Activated T-cell treated with anti-CD3 and anti-CD28 coated beads, Interleukin-2, amount 50 U/mL, for 4 hours (primary cell): ENCODE data around the gene KCNAB1. TPM values are rescaled to one million over a fixed set of nuclear protein-coding genes. Genes with fewer than 3 reads are reported as not detected.

Experiments used
- ATAC-seq, 2 donors: fragments of 200-7000 bp; cut with Tn5 transposase; one replicate each; pipeline ENCODE4 v1.10.0; 2021
- DNase-seq: peaks from one replicate; pipeline ENCODE4 v3.0.0-alpha.2; 2020
- H3K27me3 Mint-ChIP-seq: one replicate; pipeline ENCODE4 v1.8.0; 2021; ENCODE audit warnings: low read depth, mixed read lengths
- H3K36me3 Mint-ChIP-seq: one replicate; pipeline ENCODE4 v1.8.0; 2022; ENCODE audit warnings: mixed read lengths; ENCODE audit not compliant: insufficient read depth
- H3K4me1 Mint-ChIP-seq: one replicate; pipeline ENCODE4 v1.8.0; 2021; ENCODE audit warnings: low read depth, mixed read lengths
- H3K4me3 Mint-ChIP-seq: one replicate; pipeline ENCODE4 v1.8.0; 2021; ENCODE audit warnings: mild to moderate bottlenecking, moderate library complexity, mixed read lengths
- H3K9me3 Mint-ChIP-seq: one replicate; pipeline ENCODE4 v1.8.0; 2021; ENCODE audit warnings: mixed read lengths
- total RNA-seq, 3 donors: library from RNA; stranded (reverse); gene quantifications; one replicate each; pipeline ENCODE4 v1.2.1, GENCODE V29; 2021

Gene KCNAB1
- total RNA-seq, 3 donors from 2014 or later: not detected

DNA sequence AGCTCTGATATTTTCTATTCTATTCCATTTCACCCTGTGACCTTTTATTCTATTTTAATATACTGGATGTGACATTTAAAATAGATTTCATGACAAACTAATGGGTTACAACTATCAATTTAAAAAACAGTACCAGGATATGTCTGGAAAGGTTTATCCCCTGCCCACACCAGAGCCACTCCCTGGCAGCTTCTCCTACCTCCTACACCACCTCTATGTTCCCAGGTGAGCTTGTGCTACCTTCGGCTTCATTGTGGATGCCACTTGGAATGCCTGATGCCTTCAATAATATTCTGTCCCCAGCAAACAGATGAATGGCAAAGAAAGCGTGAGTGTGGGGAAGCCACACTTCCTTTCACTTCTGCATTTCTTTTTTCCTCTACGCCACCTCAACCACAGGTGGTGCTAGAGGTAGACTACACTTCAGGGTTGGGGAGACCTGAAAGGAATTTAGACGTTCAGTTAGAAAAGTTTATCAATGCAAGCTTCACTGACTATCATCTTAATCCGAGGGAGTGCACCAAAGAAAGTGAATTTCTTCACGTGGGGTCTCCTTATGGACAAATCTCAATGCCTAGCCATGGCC is 221.5 kb downstream of the KCNAB1 start:
- no peak for DNase-seq
- ATAC-seq: no peak
- Mint-ChIP-seq H3K36me3 (no peaks in the 10 kb centered on the region), H3K27me3 (peaks cover 25% of the 10 kb centered on the region), H3K9me3 (no peaks in the 10 kb centered on the region), H3K4me3 (no peak overlapping the region), H3K4me1 (no peaks in the 10 kb centered on the region)

- ATAC-seq (no peak), DNase-seq (no peak)
- Mint-ChIP-seq H3K4me3 (no peak overlapping the region), H3K9me3 (no peaks in the 10 kb centered on the region), H3K36me3 (no peaks in the 10 kb centered on the region), H3K4me1 (no peaks in the 10 kb centered on the region), H3K27me3 (peaks cover 10% of the 10 kb centered on the region)
These were observed 223.8 kb downstream of the KCNAB1 start for GRCh38 chr3:156344215-156344614.

DNA sequence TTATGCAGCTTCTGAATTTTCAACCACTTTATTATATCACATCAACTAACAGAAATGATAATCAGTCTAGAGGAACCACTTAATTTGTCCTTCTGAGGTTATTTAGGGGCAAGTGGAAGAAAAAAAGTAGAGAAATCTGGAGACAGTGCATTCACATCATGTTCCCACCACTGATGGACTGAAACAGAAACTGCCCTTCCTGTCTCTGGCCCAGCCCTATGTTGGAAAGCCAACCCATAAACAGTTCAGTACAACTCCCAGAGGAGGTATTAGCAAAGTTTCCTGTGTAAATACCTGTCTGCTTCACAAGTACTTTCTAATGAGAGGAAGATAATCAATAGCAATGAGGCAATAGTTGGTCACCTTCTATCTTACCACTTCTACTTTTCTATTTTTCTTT is 228.7 kb downstream of the KCNAB1 start:
- H3K27me3 Mint-ChIP-seq: peaks cover 1% of the 10 kb centered on the region
- DNase-seq: no peak
- H3K4me3 Mint-ChIP-seq: no peak overlapping the region
- no peaks in the 10 kb centered on the region for H3K4me1 Mint-ChIP-seq
- no peak for ATAC-seq
- H3K36me3 Mint-ChIP-seq: no peaks in the 10 kb centered on the region
- H3K9me3 Mint-ChIP-seq: no peaks in the 10 kb centered on the region

DNA sequence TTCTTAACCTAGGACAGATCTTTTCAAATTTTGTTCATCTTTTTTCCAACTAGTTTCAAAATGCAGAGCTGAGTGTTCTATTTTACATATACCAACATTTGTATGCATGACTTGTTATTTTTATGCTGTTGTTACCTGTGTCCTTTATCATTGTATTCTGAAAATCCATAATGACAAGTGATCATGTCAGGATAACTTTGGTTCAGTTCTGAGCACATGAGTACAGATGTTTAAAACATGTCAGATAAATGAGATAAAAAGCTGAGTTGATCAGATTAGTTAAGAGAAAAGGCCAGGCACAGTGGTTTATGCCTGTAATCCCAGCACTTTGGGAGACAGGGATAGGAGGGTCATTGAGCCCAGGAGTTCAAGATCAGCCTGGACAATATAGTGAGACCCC is 229.6 kb downstream of the KCNAB1 start:
- no peak for DNase-seq
- Mint-ChIP-seq H3K4me1 (no peaks in the 10 kb centered on the region), H3K27me3 (no peaks in the 10 kb centered on the region), H3K4me3 (no peak overlapping the region), H3K36me3 (no peaks in the 10 kb centered on the region), H3K9me3 (no peaks in the 10 kb centered on the region)
- no peak for ATAC-seq

DNA sequence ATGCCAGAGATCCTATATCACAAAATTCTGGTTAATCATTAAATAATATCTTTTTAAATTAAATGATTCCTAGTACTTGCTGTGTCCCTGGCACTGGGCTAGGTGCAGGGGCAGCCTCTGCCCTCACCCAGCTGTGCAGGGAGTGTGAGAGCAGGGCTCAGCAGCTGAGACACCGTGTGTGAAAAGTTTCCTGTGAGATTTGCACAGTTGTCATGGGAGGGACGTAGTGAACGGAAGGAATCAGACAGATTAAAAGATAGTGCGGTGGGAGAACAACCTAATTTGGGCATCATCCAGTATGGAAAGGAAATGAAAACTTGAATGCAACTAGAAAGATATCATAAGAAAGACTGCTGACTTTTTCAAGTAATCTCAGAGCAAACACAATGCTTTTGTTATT is 230.4 kb downstream of the KCNAB1 start:
- DNase-seq (no peak), ATAC-seq (no peak)
- Mint-ChIP-seq H3K36me3 (no peaks in the 10 kb centered on the region), H3K27me3 (no peaks in the 10 kb centered on the region), H3K4me3 (no peak overlapping the region), H3K9me3 (no peaks in the 10 kb centered on the region), H3K4me1 (no peaks in the 10 kb centered on the region)

DNA sequence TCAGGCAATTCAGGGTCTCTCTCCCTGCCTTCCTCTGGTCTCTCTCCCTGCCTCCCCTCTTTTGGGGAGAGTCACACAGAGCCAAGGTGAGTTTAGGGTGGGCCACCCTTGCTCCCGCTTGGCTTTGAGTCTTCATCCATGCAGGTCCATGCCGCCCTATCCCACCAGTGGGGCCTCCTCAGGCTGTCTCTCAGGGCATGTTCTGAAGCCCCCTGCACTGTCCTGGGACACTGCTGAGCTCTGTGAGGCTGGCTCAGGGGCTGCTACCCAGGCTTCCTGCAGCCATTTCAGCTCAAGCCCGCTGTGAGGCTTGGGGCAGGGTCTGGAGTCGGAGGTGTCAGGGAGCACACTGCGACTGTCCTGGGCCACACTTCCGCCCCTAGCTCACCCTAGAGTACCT is 231.4 kb downstream of the KCNAB1 start:
- H3K36me3 Mint-ChIP-seq: no peaks in the 10 kb centered on the region
- ATAC-seq (no peak), DNase-seq (no peak)
- H3K27me3 Mint-ChIP-seq: no peaks in the 10 kb centered on the region
- no peaks in the 10 kb centered on the region for H3K4me1 Mint-ChIP-seq
- no peak overlapping the region for H3K4me3 Mint-ChIP-seq
- no peaks in the 10 kb centered on the region for H3K9me3 Mint-ChIP-seq

GRCh38 chr3:156352728-156353127 is 232.3 kb downstream of the KCNAB1 start:
- Mint-ChIP-seq H3K9me3 (no peaks in the 10 kb centered on the region), H3K4me1 (no peaks in the 10 kb centered on the region), H3K36me3 (no peaks in the 10 kb centered on the region), H3K27me3 (no peaks in the 10 kb centered on the region), H3K4me3 (no peak overlapping the region)
- DNase-seq: no peak
- no peak for ATAC-seq

- Mint-ChIP-seq H3K4me1 (no peaks in the 10 kb centered on the region), H3K9me3 (no peaks in the 10 kb centered on the region), H3K36me3 (no peaks in the 10 kb centered on the region), H3K4me3 (no peak overlapping the region), H3K27me3 (no peaks in the 10 kb centered on the region)
- DNase-seq (no peak), ATAC-seq (no peak)
These were observed 233.2 kb downstream of the KCNAB1 start for GRCh38 chr3:156353563-156353962.

DNA sequence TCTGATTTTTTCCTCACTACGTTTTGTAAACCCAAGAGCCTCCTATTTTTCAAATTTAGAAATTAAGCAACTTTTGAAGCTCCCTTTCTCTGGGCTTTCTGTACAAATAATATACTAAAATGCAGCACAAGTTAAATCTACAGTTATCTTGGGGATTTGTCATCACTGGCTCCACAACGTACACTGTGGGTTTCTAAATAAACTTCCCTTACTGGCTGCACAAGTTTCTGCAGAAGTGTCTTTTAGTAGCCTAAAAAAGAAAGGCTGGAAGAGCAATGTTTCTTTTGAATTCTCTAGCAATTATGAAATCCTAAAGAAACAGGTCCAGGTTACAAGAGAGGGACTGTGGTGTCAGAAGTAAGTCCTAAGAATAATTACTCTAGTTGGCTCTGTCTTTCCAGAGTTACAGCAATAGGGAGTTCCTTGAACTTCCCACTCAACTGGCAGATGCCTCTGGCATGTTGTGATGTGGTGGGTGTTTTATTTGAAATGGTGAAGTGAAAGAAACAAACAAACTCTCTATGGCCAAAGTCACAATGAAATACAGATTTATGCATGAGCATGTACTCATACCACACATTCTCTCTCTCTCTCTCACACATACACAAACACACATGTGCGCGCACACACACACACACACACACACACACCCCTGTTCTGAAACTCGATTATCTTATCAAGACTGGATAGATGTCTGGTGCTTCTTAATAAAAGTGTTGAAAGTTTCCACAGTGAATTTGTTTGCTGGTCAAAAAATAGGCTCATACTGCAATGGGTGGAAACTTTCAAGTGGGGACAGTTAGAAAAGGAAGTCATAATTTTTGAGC is 236.4 kb downstream of the KCNAB1 start:
- no peak overlapping the region for H3K4me3 Mint-ChIP-seq
- no peaks in the 10 kb centered on the region for H3K9me3 Mint-ChIP-seq
- peaks cover 11% of the 10 kb centered on the region for H3K27me3 Mint-ChIP-seq
- H3K4me1 Mint-ChIP-seq: no peaks in the 10 kb centered on the region
- no peaks in the 10 kb centered on the region for H3K36me3 Mint-ChIP-seq
- DNase-seq: no peak
- ATAC-seq: no peak

DNA sequence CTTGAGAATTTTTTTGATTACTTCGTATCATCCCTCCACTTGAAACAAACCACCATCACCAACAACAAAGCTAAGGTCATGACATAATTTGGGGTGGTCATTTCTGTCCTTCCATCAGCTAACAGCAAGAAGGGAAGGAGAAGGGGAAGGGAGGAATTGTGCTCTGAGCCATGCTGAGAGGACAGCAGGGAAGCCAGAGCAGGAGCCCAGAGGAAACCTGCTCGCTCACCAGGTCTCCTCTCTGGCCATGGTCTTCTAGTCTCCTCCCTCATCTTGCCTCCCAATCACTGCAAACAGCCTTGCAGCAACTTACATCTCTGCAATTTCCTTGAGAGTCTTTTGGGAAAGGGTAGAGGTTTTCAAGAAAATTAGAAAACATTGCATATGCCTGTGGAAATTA is 237.9 kb downstream of the KCNAB1 start:
- DNase-seq (no peak), ATAC-seq (no peak)
- Mint-ChIP-seq H3K36me3 (no peaks in the 10 kb centered on the region), H3K4me3 (no peak overlapping the region), H3K9me3 (no peaks in the 10 kb centered on the region), H3K27me3 (peaks cover 11% of the 10 kb centered on the region), H3K4me1 (no peaks in the 10 kb centered on the region)

- DNase-seq: no peak
- Mint-ChIP-seq H3K4me1 (no peaks in the 10 kb centered on the region), H3K4me3 (no peak overlapping the region), H3K36me3 (no peaks in the 10 kb centered on the region), H3K9me3 (no peaks in the 10 kb centered on the region), H3K27me3 (peaks cover 18% of the 10 kb centered on the region)
- no peak for ATAC-seq
These were observed 239.0 kb downstream of the KCNAB1 start for GRCh38 chr3:156359368-156359767.

GRCh38 chr3:156360083-156360482 is 239.7 kb downstream of the KCNAB1 start:
- H3K27me3 Mint-ChIP-seq: peaks cover 18% of the 10 kb centered on the region
- no peak for ATAC-seq
- H3K9me3 Mint-ChIP-seq: no peaks in the 10 kb centered on the region
- DNase-seq: no peak
- no peaks in the 10 kb centered on the region for H3K4me1 Mint-ChIP-seq
- H3K4me3 Mint-ChIP-seq: no peak overlapping the region
- H3K36me3 Mint-ChIP-seq: no peaks in the 10 kb centered on the region

- H3K4me3 Mint-ChIP-seq: no peak overlapping the region
- H3K9me3 Mint-ChIP-seq: no peaks in the 10 kb centered on the region
- H3K36me3 Mint-ChIP-seq: no peaks in the 10 kb centered on the region
- ATAC-seq (no peak), DNase-seq (no peak)
- H3K27me3 Mint-ChIP-seq: peaks cover 18% of the 10 kb centered on the region
- no peaks in the 10 kb centered on the region for H3K4me1 Mint-ChIP-seq
These were observed 240.6 kb downstream of the KCNAB1 start for GRCh38 chr3:156360963-156361362.

DNA sequence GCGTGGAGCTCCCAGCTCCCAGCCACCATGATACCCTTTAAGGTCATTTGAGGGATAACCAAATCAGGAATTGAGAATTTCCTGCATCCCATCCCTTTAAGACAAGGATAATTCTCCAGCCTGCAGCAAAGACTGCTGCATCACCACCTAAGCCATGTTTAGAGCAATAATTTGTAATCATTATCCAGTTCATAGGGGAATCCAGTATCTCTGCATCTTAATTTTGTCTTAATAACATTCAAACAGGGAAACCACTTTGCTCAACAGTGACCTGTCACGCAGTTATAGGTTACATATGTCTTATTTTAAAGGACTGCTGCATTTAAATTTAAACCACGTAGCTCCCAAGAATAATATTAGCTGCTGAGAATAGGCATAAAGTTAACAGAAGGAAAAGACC is 246.2 kb downstream of the KCNAB1 start:
- Mint-ChIP-seq H3K9me3 (no peaks in the 10 kb centered on the region), H3K4me3 (no peak overlapping the region), H3K4me1 (no peaks in the 10 kb centered on the region), H3K27me3 (peaks cover 10% of the 10 kb centered on the region), H3K36me3 (no peaks in the 10 kb centered on the region)
- no peak for ATAC-seq
- DNase-seq: no peak

DNA sequence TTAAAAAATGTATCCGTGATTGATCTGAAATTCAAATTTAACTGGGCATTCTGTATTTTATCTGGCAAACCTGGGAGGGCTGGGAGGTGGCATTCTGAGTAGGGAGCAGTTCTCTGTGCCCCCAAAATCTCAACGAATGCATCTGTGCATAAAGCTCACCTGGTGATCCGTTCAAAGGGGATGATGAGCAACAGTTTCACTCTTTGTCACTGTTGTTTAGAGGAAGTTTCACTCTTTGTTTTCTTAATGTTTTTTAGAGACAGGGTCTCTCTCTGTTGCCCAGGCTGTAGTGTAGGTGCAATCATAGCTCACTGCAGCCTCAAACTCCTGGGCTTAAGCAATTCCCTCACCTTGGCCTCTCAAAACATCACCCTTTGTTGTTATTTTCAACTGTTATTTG is 247.8 kb downstream of the KCNAB1 start:
- H3K4me3 Mint-ChIP-seq: no peak overlapping the region
- peaks cover 10% of the 10 kb centered on the region for H3K27me3 Mint-ChIP-seq
- ATAC-seq: peak in 1 of 2 donors; percentile 18

More for the DNA sequence above, 247.8 kb downstream of the KCNAB1 start:
- no peaks in the 10 kb centered on the region for H3K36me3 Mint-ChIP-seq
- DNase-seq: no peak
- no peaks in the 10 kb centered on the region for H3K9me3 Mint-ChIP-seq
- H3K4me1 Mint-ChIP-seq: no peaks in the 10 kb centered on the region
